Measurements from ENCODE around the gene GNMT. TPM values are rescaled to one million over a fixed set of nuclear protein-coding genes. Genes with fewer than 3 reads are reported as not detected.

Gene GNMT
- total and polyA plus RNA-seq, 9 of the 15 experiments (the other 6 are each of a cell fraction or from before 2014, with no cell fraction given): 0.11 to 0.29 (median 0.15) TPM; not detected in 6

DNA sequence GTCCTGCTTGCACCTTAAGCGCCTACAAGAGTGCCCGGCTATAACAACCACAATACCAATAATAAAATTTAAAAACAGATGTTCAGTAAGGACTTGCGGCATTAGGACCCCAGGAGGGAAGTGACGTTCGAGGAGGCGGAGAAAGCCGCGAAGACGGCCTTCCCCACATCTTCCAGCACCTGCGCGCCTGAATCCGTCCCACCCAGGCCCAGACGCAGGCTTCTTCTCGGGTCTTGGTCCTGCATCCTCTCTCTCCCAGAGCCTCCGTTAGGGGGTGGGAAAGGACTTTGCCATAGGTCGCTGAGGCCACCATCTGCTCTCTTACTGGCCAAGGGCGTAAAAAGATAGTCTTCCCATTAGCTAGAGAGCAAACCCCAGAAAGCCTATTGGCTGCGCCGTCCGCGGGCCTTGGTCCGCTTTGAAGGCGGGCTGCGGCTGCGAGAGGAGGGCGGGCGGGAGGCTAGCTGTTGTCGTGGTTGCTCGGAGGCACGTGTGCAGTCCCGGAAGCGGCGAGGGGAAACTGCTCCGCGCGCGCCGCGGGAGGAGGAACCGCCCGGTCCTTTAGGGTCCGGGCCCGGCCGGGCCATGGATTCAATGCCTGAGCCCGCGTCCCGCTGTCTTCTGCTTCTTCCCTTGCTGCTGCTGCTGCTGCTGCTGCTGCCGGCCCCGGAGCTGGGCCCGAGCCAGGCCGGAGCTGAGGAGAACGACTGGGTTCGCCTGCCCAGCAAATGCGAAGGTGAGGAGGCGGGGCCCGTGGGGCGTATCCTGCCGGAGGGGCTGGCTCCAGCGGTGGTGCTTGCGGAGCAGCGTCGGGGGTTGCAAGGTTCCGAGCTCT, 31.4 kb upstream of the GNMT start, which contains the start of gene CNPY3 (continued):
- TF ChIP-seq PRMT5 (CRISPR knock-in tag; IDR thresholded peaks at IDR 0.05) (no peak), FUS (optimal IDR thresholded peaks at IDR 0.05; ENCODE audit: low read depth, low read length) (no peak), MAFF (IDR thresholded peaks at IDR 0.05; ENCODE audit: low read length) (no peak), ZNF282 (CRISPR knock-in tag; IDR thresholded peaks at IDR 0.05) (no peak), SMARCA5 (IDR thresholded peaks at IDR 0.05) (no peak), ILF3 (IDR thresholded peaks at IDR 0.05; ENCODE audit: borderline replicate concordance) (no peak), RFX5 (IDR thresholded peaks at IDR 0.05; ENCODE audit: low read depth, low read length) (no peak; the same call in 1 of the 2 replicates), POLR2B (IDR thresholded peaks at IDR 0.05; ENCODE audit: low read depth, partially characterized antibody) (peak; percentile 62), RBM17 (IDR thresholded peaks at IDR 0.05; ENCODE audit: borderline replicate concordance, low read depth, low read length) (no peak), ZBTB8A (IDR thresholded peaks at IDR 0.05; ENCODE audit: partially characterized antibody) (no peak), HCFC1 (IDR thresholded peaks at IDR 0.05; ENCODE audit: low read depth, low read length) (peak; percentile 57)
- TF ChIP-seq, protein P1, sequence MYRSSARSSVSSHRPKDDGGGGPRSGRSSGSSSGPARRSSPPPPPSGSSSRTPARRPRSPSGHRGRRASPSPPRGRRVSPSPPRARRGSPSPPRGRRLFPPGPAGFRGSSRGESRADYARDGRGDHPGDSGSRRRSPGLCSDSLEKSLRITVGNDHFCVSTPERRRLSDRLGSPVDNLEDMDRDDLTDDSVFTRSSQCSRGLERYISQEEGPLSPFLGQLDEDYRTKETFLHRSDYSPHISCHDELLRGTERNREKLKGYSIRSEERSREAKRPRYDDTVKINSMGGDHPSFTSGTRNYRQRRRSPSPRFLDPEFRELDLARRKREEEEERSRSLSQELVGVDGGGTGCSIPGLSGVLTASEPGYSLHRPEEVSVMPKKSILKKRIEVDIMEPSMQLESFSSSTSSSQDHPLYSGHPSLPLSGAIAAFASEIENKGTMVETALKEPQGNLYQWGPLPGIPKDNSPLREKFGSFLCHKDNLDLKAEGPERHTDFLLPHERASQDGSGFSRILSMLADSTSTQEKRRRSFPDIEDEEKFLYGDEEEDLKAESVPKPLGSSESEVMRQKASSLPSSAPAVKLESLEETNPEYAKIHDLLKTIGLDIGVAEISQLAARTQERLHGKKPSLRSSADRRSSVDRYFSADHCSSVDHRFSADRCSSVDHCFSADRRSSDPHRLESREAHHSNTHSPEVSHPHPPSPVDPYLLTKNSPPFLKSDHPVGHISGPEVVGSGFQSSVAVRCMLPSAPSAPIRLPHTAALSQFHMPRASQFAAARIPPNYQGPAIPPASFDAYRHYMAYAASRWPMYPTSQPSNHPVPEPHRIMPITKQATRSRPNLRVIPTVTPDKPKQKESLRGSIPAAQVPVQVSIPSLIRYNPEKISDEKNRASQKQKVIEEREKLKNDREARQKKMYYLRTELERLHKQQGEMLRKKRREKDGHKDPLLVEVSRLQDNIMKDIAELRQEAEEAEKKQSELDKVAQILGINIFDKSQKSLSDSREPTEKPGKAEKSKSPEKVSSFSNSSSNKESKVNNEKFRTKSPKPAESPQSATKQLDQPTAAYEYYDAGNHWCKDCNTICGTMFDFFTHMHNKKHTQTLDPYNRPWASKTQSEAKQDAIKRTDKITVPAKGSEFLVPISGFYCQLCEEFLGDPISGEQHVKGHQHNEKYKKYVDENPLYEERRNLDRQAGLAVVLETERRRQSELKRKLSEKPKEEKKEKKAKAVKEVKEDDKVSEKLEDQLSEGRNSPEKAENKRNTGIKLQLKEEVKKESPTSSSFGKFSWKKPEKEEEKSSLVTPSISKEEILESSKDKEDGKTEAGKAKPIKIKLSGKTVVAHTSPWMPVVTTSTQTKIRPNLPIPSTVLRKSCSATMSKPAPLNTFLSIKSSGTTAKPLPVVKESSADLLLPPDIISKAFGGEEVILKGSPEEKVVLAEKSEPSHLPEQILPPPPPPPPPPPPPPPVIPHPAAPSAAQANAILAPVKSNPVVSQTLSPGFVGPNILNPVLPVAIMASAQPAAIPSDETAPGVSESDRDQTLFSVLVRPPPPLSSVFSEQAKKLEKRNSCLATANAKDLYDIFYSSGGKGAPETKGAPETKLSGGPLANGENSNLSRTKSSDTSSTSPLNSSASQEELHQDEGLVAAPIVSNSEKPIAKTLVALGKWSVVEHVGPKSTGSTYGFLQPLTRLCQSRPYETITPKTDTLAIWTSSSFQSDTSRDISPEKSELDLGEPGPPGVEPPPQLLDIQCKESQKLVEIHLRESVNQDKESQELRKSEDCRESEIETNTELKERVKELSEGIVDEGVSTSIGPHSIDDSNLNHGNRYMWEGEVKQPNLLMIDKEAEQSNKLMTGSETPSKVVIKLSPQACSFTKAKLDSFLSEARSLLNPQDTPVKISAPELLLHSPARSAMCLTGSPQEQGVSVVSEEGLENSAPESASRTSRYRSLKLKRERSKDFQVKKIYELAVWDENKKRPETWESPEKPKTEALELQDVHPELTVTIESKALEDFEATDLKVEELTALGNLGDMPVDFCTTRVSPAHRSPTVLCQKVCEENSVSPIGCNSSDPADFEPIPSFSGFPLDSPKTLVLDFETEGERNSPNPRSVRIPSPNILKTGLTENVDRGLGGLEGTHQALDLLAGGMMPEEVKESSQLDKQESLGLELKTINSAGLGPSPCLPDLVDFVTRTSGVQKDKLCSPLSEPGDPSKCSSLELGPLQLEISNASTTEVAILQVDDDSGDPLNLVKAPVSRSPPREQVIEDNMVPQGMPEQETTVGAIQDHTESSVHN (IDR thresholded peaks at IDR 0.05; ENCODE audit: borderline replicate concordance in 1 of 2, low read depth in 1 of 2): no peak
- TF ChIP-seq, protein P2, sequence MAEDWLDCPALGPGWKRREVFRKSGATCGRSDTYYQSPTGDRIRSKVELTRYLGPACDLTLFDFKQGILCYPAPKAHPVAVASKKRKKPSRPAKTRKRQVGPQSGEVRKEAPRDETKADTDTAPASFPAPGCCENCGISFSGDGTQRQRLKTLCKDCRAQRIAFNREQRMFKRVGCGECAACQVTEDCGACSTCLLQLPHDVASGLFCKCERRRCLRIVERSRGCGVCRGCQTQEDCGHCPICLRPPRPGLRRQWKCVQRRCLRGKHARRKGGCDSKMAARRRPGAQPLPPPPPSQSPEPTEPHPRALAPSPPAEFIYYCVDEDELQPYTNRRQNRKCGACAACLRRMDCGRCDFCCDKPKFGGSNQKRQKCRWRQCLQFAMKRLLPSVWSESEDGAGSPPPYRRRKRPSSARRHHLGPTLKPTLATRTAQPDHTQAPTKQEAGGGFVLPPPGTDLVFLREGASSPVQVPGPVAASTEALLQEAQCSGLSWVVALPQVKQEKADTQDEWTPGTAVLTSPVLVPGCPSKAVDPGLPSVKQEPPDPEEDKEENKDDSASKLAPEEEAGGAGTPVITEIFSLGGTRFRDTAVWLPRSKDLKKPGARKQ (CRISPR knock-in tag; IDR thresholded peaks at IDR 0.05): no peak
- TF ChIP-seq, protein P3, sequence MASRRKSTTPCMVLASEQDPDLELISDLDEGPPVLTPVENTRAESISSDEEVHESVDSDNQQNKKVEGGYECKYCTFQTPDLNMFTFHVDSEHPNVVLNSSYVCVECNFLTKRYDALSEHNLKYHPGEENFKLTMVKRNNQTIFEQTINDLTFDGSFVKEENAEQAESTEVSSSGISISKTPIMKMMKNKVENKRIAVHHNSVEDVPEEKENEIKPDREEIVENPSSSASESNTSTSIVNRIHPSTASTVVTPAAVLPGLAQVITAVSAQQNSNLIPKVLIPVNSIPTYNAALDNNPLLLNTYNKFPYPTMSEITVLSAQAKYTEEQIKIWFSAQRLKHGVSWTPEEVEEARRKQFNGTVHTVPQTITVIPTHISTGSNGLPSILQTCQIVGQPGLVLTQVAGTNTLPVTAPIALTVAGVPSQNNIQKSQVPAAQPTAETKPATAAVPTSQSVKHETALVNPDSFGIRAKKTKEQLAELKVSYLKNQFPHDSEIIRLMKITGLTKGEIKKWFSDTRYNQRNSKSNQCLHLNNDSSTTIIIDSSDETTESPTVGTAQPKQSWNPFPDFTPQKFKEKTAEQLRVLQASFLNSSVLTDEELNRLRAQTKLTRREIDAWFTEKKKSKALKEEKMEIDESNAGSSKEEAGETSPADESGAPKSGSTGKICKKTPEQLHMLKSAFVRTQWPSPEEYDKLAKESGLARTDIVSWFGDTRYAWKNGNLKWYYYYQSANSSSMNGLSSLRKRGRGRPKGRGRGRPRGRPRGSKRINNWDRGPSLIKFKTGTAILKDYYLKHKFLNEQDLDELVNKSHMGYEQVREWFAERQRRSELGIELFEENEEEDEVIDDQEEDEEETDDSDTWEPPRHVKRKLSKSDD (conservative IDR thresholded peaks at IDR 0.05; ENCODE audit: low read length): no peak

All from K562 (cell line).